LHCN-M2 (cell line): ENCODE measurements around the gene ANKS6. TPM values are rescaled to one million over a fixed set of nuclear protein-coding genes. Genes with fewer than 3 reads are reported as not detected.
A peak's percentile ranks its signal among the peaks of the same experiment; 100 is the strongest.

ENCODE experiments used
- DNase-seq: peaks from one replicate; pipeline ENCODE4 v3.0.0-alpha.2; 2012; ENCODE audit warnings: low read depth
- polyA plus RNA-seq: library from polyadenylated mRNA; unstranded; fragments of >200 nt; gene quantifications from one replicate; pipeline ENCODE4 v1.2.1, GENCODE V29; 2012; ENCODE audit warnings: missing spikeins
- total RNA-seq: library from RNA; depleted of rRNA; stranded (reverse); fragments of >200 nt; gene quantifications from 2 replicates; pipeline ENCODE4 v1.2.3, GENCODE V29; 2014; rRNA removed

ANKS6 gene
- 17.0 and 22.2 TPM in 2 replicates for total RNA-seq
- polyA plus RNA-seq = 13.4 TPM

- DNase-seq = peak; percentile 69
Measured at GRCh38 chr9:98796364-98797101, at the start of gene ANKS6. Gene ANKS6, minus strand, starts transcription at chr9:98796555. Its CDS starts 64 bp downstream, at chr9:98796491.

- no peak for DNase-seq
Measured at GRCh38 chr9:98846081-98846480, 49.7 kb upstream of the ANKS6 start.

- DNase-seq = no peak
Measured at GRCh38 chr9:98842510-98842909, 46.2 kb upstream of the ANKS6 start.

DNA sequence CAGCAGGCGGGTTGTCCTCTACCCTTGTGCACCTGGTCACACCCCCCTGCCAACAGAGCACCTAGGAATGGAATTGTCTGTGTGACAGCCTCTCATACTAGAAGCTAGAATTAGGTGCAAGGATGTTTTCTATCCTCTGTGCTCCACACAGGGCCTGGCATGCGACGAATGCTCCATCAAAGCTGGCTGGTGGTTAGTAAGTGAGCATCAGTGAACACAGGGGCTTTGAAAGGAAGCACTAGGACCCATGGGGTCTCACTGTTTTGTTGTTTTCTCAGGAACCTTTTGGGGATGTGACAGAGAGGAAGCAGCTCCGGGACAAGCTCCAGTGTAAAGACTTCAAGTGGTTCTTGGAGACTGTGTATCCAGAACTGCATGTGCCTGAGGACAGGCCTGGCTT, 43.4 kb upstream of the ANKS6 start:
- no peak for DNase-seq

DNA sequence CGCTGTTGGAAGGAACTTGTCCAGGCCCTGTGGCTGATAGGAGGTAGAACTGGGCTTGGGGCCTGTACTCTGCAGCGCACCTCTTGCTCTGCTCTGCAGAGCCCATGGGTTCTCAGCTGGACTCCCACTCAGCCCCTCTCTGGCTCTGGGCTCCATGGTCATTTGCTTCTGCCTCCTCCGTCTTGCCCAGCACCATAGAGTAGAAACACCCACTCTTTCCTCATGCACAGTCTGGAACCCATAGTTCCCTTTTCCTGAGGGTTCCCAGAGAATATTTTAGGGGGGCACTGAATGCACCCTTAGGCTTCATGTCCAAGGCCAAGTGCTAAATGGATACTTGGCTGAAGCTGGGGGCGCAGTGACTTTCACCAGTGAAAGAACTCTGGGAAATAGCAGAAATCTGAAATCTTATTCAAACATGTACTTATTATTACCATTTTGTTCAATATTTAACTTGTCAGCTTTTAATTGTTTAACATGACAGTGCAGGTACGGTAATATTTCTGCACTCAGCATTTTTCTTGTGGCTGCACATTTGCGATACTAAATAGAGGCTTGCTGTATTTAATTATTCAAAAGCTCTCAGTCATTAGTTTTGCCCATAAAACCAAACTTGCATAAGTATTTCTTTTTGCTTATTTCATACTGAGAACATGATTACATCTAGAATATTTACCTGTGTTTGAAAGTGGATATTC, 42.7 kb upstream of the ANKS6 start:
- no peak for DNase-seq

GRCh38 chr9:98838155-98838867, 42.0 kb upstream of the ANKS6 start:
- no peak for DNase-seq

- DNase-seq = no peak
Measured at GRCh38 chr9:98837516-98837915, 41.2 kb upstream of the ANKS6 start.

DNA sequence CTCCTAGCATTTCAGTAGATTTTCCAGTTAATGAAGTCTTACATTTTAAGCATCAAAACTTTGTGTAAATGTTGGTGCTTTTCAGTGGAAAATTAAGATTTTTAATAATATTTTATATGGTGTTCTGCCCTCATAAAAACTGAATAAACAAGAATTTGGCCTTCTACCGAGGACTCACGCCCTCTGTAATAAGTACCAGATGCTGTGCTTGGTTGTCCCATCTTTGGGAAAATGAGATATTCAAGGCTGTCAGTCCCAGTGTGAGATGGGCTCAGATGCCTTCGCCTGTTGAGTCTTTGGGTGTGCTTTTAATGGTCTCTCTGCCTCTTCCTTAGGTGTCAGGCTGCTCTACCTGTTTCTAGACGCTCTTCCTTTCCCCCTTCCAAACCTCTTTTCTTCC, 39.9 kb upstream of the ANKS6 start:
- no peak for DNase-seq

DNA sequence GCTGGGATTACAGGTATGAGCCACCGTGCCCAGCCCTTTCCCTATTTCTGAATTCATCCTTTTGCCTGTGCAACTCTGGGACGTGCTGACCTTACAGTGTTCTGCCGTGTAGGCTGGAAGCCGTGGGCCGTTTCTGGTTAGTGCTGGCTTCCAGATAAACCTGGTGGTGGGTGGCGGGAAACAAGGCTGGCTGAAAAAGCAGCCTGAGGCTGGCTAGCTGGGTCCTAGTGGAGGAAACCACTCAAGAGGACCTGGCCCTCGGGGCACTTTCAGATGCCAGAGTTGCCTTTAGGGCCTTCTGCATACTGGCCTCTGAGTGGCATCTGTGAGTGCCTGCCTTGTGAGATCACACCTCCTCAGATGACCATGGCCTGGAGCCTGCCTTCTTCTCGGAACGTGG, 38.0 kb upstream of the ANKS6 start:
- no peak for DNase-seq

DNA sequence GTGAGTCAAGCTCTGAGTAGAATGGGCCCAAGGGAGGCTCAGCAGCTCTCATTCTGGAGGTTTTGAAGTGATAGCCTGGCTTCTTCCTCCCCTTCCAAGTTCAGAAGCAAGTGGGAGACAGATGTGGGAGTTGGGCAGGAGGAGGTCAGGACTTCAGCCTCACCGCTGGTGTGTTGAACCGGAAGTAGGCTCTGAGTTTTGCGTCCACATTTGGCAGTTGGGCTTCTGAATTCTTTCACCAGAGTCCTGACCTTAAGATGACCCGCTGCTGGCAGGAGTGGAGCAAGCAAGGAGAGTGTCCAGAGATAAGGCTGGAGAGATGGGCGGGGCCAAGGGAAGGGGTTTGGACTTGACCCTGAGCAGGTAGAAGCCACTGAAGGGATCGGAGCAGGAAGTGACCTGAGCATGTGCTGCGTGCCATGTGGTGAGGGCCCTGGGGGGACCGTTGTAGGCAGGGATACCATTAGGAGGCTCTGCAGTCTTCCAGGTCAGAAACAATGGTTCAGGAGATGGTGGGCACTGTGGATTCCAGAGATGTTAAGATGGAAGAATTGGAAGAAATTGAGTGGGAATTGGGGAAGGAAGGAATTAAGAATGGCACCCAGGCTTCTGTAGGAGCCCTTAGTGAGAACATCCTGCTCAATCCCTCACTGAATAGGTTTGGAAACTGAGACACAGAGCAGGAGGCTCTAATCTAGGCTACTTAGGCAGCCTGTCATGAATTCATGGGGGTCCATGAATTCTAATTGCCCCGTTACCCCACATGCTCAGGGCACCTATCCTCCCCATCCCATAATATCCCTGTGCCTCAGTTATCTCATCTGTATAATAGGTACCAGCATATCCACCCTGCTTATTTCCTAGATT, 37.0 kb upstream of the ANKS6 start:
- DNase-seq = no peak

DNA sequence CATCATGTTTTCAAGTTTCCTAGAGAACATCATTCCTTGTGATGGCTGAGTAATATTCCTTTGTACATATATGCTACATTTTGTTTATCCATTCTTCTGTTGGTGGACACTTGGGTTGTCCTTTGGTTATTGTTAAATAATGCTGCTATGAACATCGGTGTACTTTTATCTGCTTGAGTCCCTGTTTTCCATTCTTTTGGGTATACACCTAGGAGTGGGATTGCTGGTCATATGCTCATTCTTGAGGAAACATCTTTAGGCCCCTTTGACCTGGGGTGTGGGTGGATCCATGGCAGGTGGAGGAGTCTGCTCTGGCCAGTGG, 36.4 kb upstream of the ANKS6 start:
- DNase-seq = no peak

GRCh38 chr9:98831696-98832095, 35.3 kb upstream of the ANKS6 start:
- DNase-seq = no peak

DNA sequence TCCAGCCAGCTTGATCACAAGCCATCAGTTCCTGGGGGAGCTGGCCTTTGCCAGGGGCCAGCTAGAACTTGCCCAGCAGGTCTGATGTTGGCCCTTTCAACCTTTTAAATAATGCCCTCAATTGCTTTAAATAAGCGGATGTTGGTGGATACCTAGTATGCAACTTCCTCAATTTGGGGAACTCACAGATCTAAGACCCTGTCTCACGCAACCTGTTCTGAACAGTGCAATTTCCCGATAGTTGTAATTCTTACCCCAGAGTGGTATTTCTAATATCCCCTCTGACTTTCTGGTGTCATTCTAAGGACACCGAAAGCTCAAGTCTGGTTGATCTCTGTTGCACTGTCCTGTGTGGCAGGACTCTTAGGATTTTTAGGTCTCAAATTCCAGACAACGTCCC, 34.2 kb upstream of the ANKS6 start:
- no peak for DNase-seq

GRCh38 chr9:98829766-98830165, 33.4 kb upstream of the ANKS6 start:
- no peak for DNase-seq

GRCh38 chr9:98826716-98827115, 30.4 kb upstream of the ANKS6 start:
- no peak for DNase-seq

GRCh38 chr9:98825414-98825813, 29.1 kb upstream of the ANKS6 start:
- DNase-seq = no peak

GRCh38 chr9:98823666-98824334, 27.4 kb upstream of the ANKS6 start:
- no peak for DNase-seq

GRCh38 chr9:98822661-98823060, 26.3 kb upstream of the ANKS6 start:
- DNase-seq = no peak

DNA sequence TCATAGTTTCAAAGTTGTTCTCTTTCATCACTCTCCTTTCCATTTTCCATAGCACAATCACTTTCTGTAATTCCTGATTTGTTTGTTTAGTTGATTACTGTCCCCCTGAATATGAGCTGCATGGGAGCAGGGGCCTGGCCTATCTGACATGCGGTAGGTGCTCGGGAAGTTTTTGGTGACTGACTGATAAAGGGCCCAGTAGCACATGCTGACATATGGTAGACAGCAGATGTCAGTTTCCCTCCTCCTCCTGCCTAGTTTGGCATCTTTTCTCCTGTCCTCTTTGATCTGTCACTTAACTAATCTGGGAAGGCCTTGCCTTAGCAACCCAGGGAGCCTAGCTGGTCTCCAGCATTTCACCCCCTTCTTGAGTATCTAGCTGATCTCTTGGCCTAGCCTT, 25.5 kb upstream of the ANKS6 start:
- DNase-seq = no peak

DNA sequence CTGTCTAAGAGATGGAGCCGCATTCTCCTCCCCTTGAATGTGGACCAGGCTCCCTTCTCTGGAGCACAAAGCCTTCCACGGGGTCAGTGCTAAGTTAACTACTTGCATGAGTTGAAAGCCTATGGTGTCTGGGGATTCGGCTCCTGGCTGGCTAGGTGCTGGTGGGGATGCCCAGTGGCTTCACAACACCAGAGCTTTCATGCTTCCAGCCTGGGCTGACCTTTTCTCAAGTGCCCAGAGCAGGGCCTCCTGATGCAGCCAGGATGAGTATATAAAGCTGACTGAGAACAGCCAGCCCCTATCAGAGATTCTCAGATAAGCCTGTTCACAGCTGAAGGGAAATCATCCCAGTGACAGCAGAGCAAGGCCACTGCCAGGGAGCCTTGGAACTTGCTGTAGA, 22.9 kb upstream of the ANKS6 start:
- DNase-seq = no peak

DNA sequence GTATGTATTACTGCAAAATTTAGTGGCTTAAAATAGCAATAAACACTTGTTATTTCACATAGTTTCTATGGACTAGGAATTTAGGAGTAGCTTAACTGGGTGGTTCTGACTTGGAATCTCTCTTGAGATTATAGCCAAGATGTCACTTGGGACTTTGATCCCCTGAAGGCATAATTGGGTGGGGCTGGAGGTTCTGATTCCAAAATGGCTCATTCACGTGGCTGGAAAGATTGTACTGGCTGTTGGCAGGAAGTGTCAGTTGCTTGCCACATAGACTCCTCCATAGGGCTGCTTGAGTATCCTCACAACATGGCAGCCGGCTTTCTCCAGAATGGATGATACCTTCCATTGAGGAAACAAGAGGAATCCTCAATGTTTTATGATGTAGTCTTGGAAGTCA, 22.4 kb upstream of the ANKS6 start:
- DNase-seq = no peak
